Transverse colon (tissue), 4 donors: ENCODE measurements around the gene NETO2. TPM values are rescaled to one million over a fixed set of nuclear protein-coding genes. Genes with fewer than 3 reads are reported as not detected.

Experiments
- DNase-seq: peaks from one replicate; pipeline ENCODE4 v3.0.0-alpha.2; 2019
- H3K27ac ChIP-seq, 4 donors: fragments of 200-600 bp; sonication (generic); 2 replicates each; pipeline ENCODE4 v1.5.1; 2016 to 2018; ENCODE audit warnings: inconsistent platforms in 4 of 4
- H3K27me3 ChIP-seq: fragments of 200-600 bp; sonication (generic); 2 replicates; pipeline ENCODE4 v1.5.1; 2017; ENCODE audit warnings: inconsistent platforms
- H3K36me3 ChIP-seq, 4 donors: fragments of 200-600 bp; sonication (generic); 2 replicates each; pipeline ENCODE4 v1.5.1; 2017 to 2019; ENCODE audit warnings: inconsistent platforms in 4 of 4
- H3K4me1 ChIP-seq, 4 donors: fragments of 200-600 bp; sonication (generic); 2 replicates each; pipeline ENCODE4 v1.5.1; 2017 to 2020; ENCODE audit warnings: inconsistent platforms in 4 of 4
- H3K4me3 ChIP-seq, 4 donors: fragments of 200-600 bp; sonication (generic); 1 replicate in 1 of 4; 2 replicates in 3 of 4; pipeline versions ENCODE4 v1.5.1 to v1.6.1; 2017 to 2019; ENCODE audit warnings: inconsistent platforms in 4 of 4
- H3K9me3 ChIP-seq, 2 donors: fragments of 200-600 bp; sonication (generic); 2 replicates each; pipeline ENCODE4 v1.5.1; 2017 to 2019; ENCODE audit warnings: inconsistent platforms in 2 of 2
- EP300 ChIP-seq: sonication (generic); formaldehyde crosslinking; IDR thresholded peaks from one replicate; pipeline ENCODE4 v1.6.1; 2017; ENCODE audit warnings: antibody characterized with exemption, low read depth
- POLR2A ChIP-seq: fragments of 450-650 bp; IDR thresholded peaks from one replicate; pipeline ENCODE4 v1.6.1; 2016; ENCODE audit warnings: antibody characterized with exemption, mild to moderate bottlenecking, moderate library complexity
- POLR2AphosphoS5 ChIP-seq, 3 donors: sonication (generic); formaldehyde crosslinking; IDR thresholded peaks; one replicate each; pipeline ENCODE4 v1.6.1; 2016; ENCODE audit warnings: antibody characterized with exemption in 3 of 3
- WGBS, 2 donors: methylation state at CpG; one replicate each; pipeline ENCODE4 v1.1.5; 2018; ENCODE audit warnings: low coverage in 1 of 2; 5-methylcytosine and 5-hydroxymethylcytosine counted together
- in situ Hi-C, 4 donors: fragments of 200-750 bp; cut with MboI; loops; one replicate each; pipeline versions ENCODE4 v1.15.0 to v1.15.1; 2017; ENCODE audit warnings: low sequenced_read_pairs in 3 of 4, low pct_ligation_motif_present in 1 of 4, low pct_unique_long_range_greater_than_20kb in 1 of 4
- intact Hi-C: fragments of 100-400 bp; cut with DNase I; formaldehyde crosslinking; loops from one replicate; pipeline ENCODE4 v1.15.1; 2023; ENCODE audit warnings: low total_unique reads
- total RNA-seq, 4 donors: library from RNA; depleted of rRNA; stranded (reverse); fragments of >200 nt; gene quantifications; one replicate each; pipeline ENCODE4 v1.1.0, GENCODE V29; 2016
- TF ChIP-seq, protein P1 (sequence below), 5 experiments: fragments of 200-600 bp in 3 of 5; fragments of 450-650 bp in 2 of 5; sonication (generic) in 3 of 5; IDR thresholded peaks; 1 replicate in 2 of 5; 2 replicates in 3 of 5; pipeline ENCODE4 v1.5.1; 2016 to 2017; ENCODE audit warnings: antibody characterized with exemption in 5 of 5, inconsistent platforms in 3 of 5, mild to moderate bottlenecking in 2 of 5, moderate library complexity in 1 of 5

Gene NETO2
- total RNA-seq, 4 donors from 2014 or later: 5.0 to 31.7 (median 15.9) TPM

DNA sequence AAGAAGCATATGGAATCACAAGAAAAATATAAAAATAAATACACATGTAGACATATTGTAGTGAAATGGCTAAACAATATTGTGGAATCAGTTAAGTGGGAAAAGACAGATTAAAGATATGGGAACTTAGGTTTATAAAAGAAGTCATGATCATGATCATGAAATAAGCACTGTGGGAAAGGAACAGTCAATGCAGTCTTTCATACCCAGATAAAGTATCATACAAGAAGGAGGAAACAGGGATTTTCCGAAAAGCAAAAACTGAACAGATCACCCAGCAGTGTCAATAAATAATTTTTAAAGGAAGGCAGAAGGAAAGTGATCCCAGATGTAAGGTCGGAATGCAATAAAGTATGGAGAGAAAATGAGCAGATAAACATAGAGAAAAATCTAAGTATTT is 71.6 kb downstream of the NETO2 start:
- in situ Hi-C loops (no loop called here), intact Hi-C loops (no loop called here)
- no peak overlapping the region for H3K4me3 ChIP-seq
- no peaks in the 10 kb centered on the region for H3K36me3 ChIP-seq
- peaks cover 0 to 13% (median 0%) of the 10 kb centered on the region in 4 donors for H3K4me1 ChIP-seq
- H3K27me3 ChIP-seq: no peaks in the 10 kb centered on the region
- H3K27ac ChIP-seq: no peak overlapping the region
- no peak for DNase-seq
- TF ChIP-seq POLR2A (no peak), POLR2AphosphoS5 (IDR thresholded peaks at IDR 0.05) (no peak), EP300 (no peak)
- TF ChIP-seq, protein P1, sequence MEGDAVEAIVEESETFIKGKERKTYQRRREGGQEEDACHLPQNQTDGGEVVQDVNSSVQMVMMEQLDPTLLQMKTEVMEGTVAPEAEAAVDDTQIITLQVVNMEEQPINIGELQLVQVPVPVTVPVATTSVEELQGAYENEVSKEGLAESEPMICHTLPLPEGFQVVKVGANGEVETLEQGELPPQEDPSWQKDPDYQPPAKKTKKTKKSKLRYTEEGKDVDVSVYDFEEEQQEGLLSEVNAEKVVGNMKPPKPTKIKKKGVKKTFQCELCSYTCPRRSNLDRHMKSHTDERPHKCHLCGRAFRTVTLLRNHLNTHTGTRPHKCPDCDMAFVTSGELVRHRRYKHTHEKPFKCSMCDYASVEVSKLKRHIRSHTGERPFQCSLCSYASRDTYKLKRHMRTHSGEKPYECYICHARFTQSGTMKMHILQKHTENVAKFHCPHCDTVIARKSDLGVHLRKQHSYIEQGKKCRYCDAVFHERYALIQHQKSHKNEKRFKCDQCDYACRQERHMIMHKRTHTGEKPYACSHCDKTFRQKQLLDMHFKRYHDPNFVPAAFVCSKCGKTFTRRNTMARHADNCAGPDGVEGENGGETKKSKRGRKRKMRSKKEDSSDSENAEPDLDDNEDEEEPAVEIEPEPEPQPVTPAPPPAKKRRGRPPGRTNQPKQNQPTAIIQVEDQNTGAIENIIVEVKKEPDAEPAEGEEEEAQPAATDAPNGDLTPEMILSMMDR (IDR thresholded peaks at IDR 0.05): no peak
- no peaks in the 10 kb centered on the region for H3K9me3 ChIP-seq
- 86 to 88% methylated on average over 1 to 2 of the region's 2 CpGs for WGBS, 2 donors

DNA sequence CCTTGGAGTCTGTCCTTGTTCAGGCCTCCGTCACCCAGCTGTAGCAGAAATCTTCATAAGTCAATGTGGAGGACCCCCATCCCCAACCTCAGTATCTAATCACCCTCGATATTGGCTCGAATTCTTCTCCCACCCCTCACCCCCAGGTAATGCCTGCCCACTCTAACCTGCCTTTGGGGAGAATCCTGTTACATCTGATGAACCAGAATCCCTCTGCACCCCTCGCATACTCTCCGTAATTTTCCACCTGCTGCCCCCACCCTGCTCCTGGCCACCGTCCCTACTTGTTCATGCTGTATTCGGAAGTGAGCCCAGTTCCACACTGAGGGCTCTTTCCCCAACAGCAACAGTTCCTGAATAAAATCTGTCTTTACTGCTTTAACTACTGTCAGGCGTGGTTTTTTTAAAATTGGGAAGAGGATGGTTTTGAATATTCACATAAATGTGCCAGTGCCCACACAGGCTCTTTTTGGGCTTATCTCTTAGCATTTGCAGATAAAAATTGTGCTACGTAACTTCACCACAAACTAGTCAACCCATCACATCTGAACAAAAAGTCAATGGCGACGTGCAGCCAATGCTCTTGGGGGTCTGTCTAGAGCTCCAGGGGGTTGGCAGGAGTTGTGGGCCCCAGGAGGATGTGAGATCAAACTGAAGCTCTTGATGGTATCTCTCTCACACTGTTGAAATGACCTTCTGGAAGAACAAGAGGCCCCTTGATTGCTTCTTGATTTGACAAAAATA is 73.7 kb downstream of the NETO2 start:
- H3K27me3 ChIP-seq: no peaks in the 10 kb centered on the region
- no peak for DNase-seq
- H3K4me3 ChIP-seq: no peak overlapping the region
- peaks cover 0 to 19% (median 0%) of the 10 kb centered on the region in 4 donors for H3K4me1 ChIP-seq
- TF ChIP-seq POLR2A (no peak), POLR2AphosphoS5 (IDR thresholded peaks at IDR 0.05) (no peak), EP300 (no peak)
- TF ChIP-seq, protein P1 (IDR thresholded peaks at IDR 0.05): no peak
- intact Hi-C loops: no loop called here
- 96% methylated on average over 9 to 11 of the region's 11 CpGs for WGBS, 2 donors
- no peak overlapping the region for H3K27ac ChIP-seq
- in situ Hi-C loops: no loop called here
- H3K9me3 ChIP-seq: no peaks in the 10 kb centered on the region
- no peaks in the 10 kb centered on the region for H3K36me3 ChIP-seq

DNA sequence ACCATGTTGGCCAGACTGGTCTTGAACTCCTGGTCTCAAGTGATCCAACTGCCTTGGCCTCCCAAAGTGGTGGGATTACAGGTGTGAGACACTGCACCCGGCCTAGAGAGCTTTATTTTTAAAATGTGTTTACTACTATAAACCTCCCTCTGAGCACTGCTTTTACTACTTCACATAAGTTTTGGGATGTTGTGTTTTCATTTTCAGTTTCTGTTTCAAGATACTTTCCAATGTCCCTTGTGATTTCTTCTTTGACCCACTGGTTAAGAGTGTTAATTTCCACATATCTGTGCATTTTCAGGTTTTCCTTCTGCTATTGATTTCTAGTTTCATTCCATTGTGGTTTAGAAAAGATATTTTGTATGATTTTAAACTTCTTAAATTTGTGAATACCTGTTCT is 74.4 kb downstream of the NETO2 start:
- Histone ChIP-seq H3K36me3 (no peaks in the 10 kb centered on the region), H3K4me3 (no peak overlapping the region), H3K9me3 (no peaks in the 10 kb centered on the region), H3K4me1 (peaks cover 0 to 19% (median 0%) of the 10 kb centered on the region in 4 donors), H3K27me3 (no peaks in the 10 kb centered on the region), H3K27ac (no peak overlapping the region)
- in situ Hi-C loops (no loop called here), intact Hi-C loops (no loop called here)
- DNase-seq: no peak
- WGBS, 2 donors: 33% methylated on average over 1 of the region's 1 CpG; no CpG with 5 or more reads in 1 of the 2 donors
- TF ChIP-seq EP300 (no peak), POLR2A (no peak), POLR2AphosphoS5 (IDR thresholded peaks at IDR 0.05) (no peak)
- TF ChIP-seq, protein P1 (IDR thresholded peaks at IDR 0.05): no peak

DNA sequence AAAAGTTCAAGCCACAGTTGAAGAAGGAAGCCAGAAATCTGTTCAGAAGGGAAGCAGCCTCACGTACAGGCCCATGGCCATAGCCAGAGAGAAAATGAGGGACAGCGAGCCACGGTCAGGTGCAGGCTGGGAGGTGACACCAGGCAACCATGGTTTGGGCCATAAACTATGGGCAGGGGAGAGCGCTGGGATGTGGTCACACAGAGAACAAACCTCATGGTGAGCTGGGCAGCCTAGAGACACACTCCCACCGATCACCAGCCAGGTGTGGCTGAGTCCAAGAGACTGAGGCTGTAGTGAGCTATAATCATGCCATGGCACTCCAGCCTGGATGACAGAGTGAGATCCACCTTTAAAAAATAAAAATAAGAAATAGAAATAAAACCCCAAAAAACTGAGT is 76.5 kb downstream of the NETO2 start:
- no peaks in the 10 kb centered on the region for H3K36me3 ChIP-seq
- H3K27ac ChIP-seq: no peak overlapping the region
- 40 to 49% methylated on average over 1 to 5 of the region's 5 CpGs for WGBS, 2 donors
- peaks cover 0 to 11% (median 0%) of the 10 kb centered on the region in 4 donors for H3K4me1 ChIP-seq
- in situ Hi-C loops (no loop called here), intact Hi-C loops (no loop called here)
- H3K27me3 ChIP-seq: no peaks in the 10 kb centered on the region
- H3K9me3 ChIP-seq: no peaks in the 10 kb centered on the region
- TF ChIP-seq, protein P1 (IDR thresholded peaks at IDR 0.05): no peak
- TF ChIP-seq EP300: no peak
- no peak for TF ChIP-seq POLR2A
- no peak for TF ChIP-seq POLR2AphosphoS5 (IDR thresholded peaks at IDR 0.05)
- H3K4me3 ChIP-seq: no peak overlapping the region
- no peak for DNase-seq
